Measurements from ENCODE around the gene TEDDM1.

The TEDDM1 gene

GRCh38 chr1:182368903-182369302, 31.6 kb downstream of the TEDDM1 start:
- POLR2A ChIA-PET = no interaction called here
- DNase-seq (ENCODE audit: low read depth, low spot score) = no peak
- H3K4me3 ChIP-seq (ENCODE audit: low read depth, low read length) = no peak overlapping the region
- TF ChIP-seq CTCF (IDR thresholded peaks at IDR 0.05; ENCODE audit: insufficient read depth, low read length, missing control alignments) = no peak
- CTCF ChIA-PET = no interaction called here

- no peak overlapping the region for H3K4me3 ChIP-seq (ENCODE audit: low read depth, low read length)
- CTCF ChIA-PET = no interaction called here
- DNase-seq (ENCODE audit: low read depth, low spot score) = no peak
- TF ChIP-seq CTCF (IDR thresholded peaks at IDR 0.05; ENCODE audit: insufficient read depth, low read length, missing control alignments) = no peak
- POLR2A ChIA-PET = no interaction called here
Observed at GRCh38 chr1:182368358-182368757, 32.1 kb downstream of the TEDDM1 start.

GRCh38 chr1:182367926-182368325, 32.5 kb downstream of the TEDDM1 start:
- no peak overlapping the region for H3K4me3 ChIP-seq (ENCODE audit: low read depth, low read length)
- POLR2A ChIA-PET = no interaction called here
- TF ChIP-seq CTCF (IDR thresholded peaks at IDR 0.05; ENCODE audit: insufficient read depth, low read length, missing control alignments) = no peak
- no peak for DNase-seq (ENCODE audit: low read depth, low spot score)
- CTCF ChIA-PET = interaction anchor here (1.0 kb wide), 1 partner anchor 224 kb away, joined by 3 read pairs; no protein-coding TSS in a partner anchor

GRCh38 chr1:182366596-182366995, 33.9 kb downstream of the TEDDM1 start:
- TF ChIP-seq CTCF (IDR thresholded peaks at IDR 0.05; ENCODE audit: insufficient read depth, low read length, missing control alignments) = no peak
- POLR2A ChIA-PET = no interaction called here
- CTCF ChIA-PET = no interaction called here
- no peak overlapping the region for H3K4me3 ChIP-seq (ENCODE audit: low read depth, low read length)
- no peak for DNase-seq (ENCODE audit: low read depth, low spot score)

GRCh38 chr1:182359645-182360044, 40.8 kb downstream of the TEDDM1 start:
- TF ChIP-seq CTCF (IDR thresholded peaks at IDR 0.05; ENCODE audit: insufficient read depth, low read length, missing control alignments) = no peak
- H3K4me3 ChIP-seq (ENCODE audit: low read depth, low read length) = no peak overlapping the region
- CTCF ChIA-PET = no interaction called here
- POLR2A ChIA-PET = no interaction called here
- no peak for DNase-seq (ENCODE audit: low read depth, low spot score)

- DNase-seq (ENCODE audit: low read depth, low spot score) = no peak
- CTCF ChIA-PET = no interaction called here
- POLR2A ChIA-PET = no interaction called here
- no peak overlapping the region for H3K4me3 ChIP-seq (ENCODE audit: low read depth, low read length)
- no peak for TF ChIP-seq CTCF (IDR thresholded peaks at IDR 0.05; ENCODE audit: insufficient read depth, low read length, missing control alignments)
Observed at GRCh38 chr1:182357913-182358312, 42.6 kb downstream of the TEDDM1 start.

All from AG04449 (cell line).